Ovary (tissue), 3 donors: ENCODE data around the gene TXNDC17.

ENCODE experiments used
- POLR2A ChIP-seq: fragments of 450-650 bp; IDR thresholded peaks from one replicate; pipeline ENCODE4 v1.6.1; 2017; ENCODE audit warnings: antibody characterized with exemption, mild to moderate bottlenecking, moderate library complexity
- TF ChIP-seq, protein P1 (sequence below), 3 donors: fragments of 450-650 bp in 2 of 3; fragments of 200-600 bp in 1 of 3; IDR thresholded peaks; one replicate each; pipeline versions ENCODE4 v1.5.1 to v1.8.0; 2016 to 2022; ENCODE audit warnings: antibody characterized with exemption in 3 of 3, mild to moderate bottlenecking in 1 of 3
- donor health status: DM: no; HTN: no; CAD: no.

- TF ChIP-seq, protein P1, sequence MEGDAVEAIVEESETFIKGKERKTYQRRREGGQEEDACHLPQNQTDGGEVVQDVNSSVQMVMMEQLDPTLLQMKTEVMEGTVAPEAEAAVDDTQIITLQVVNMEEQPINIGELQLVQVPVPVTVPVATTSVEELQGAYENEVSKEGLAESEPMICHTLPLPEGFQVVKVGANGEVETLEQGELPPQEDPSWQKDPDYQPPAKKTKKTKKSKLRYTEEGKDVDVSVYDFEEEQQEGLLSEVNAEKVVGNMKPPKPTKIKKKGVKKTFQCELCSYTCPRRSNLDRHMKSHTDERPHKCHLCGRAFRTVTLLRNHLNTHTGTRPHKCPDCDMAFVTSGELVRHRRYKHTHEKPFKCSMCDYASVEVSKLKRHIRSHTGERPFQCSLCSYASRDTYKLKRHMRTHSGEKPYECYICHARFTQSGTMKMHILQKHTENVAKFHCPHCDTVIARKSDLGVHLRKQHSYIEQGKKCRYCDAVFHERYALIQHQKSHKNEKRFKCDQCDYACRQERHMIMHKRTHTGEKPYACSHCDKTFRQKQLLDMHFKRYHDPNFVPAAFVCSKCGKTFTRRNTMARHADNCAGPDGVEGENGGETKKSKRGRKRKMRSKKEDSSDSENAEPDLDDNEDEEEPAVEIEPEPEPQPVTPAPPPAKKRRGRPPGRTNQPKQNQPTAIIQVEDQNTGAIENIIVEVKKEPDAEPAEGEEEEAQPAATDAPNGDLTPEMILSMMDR (IDR thresholded peaks at IDR 0.05): no peak
- TF ChIP-seq POLR2A: no peak
These were observed 14.2 kb downstream of the TXNDC17 start for GRCh38 chr17:6654841-6655731.
